Endodermal cell (in vitro differentiated cells): ENCODE measurements around the gene FLG2. TPM values are rescaled to one million over a fixed set of nuclear protein-coding genes. Genes with fewer than 3 reads are reported as not detected.
"Not testable (repeated sequence)": the region's sequence is repeated elsewhere in the genome, so short reads cannot be mapped to it uniquely, and the experiment has no call there.

Source experiments
- DNase-seq: peaks from one replicate; pipeline ENCODE4 v3.0.0-alpha.2; 2017
- H3K27ac ChIP-seq: 2 replicates; pipeline ENCODE4 v1.5.1; 2013; ENCODE audit warnings: mild to moderate bottlenecking, low read depth, low read length, moderate library complexity
- H3K27me3 ChIP-seq: 2 replicates; pipeline ENCODE4 v1.6.1; 2013; ENCODE audit warnings: mild to moderate bottlenecking, low read length, moderate library complexity; ENCODE audit not compliant: insufficient read depth, control insufficient read depth, poor library complexity, severe bottlenecking
- H3K36me3 ChIP-seq: 2 replicates; pipeline ENCODE4 v1.7.0; 2013; ENCODE audit warnings: mild to moderate bottlenecking, low read length, moderate library complexity; ENCODE audit not compliant: control insufficient read depth, insufficient read depth
- H3K4me1 ChIP-seq: one replicate; pipeline ENCODE4 v1.7.0; 2013; ENCODE audit warnings: low read length; ENCODE audit not compliant: control insufficient read depth, insufficient read depth
- H3K4me3 ChIP-seq: 2 replicates; pipeline ENCODE4 v1.5.1; 2013; ENCODE audit warnings: mild to moderate bottlenecking, low read length, moderate library complexity
- H3K9ac ChIP-seq: 2 replicates; pipeline ENCODE4 v1.6.1; 2013; ENCODE audit warnings: mild to moderate bottlenecking, low read length, moderate library complexity; ENCODE audit not compliant: poor library complexity, severe bottlenecking; ENCODE audit errors: extremely low read depth
- H3K9me3 ChIP-seq: 2 replicates; pipeline ENCODE4 v1.6.1; 2013; ENCODE audit warnings: mild to moderate bottlenecking, low read length, moderate library complexity; ENCODE audit not compliant: control insufficient read depth
- H3K27ac Mint-ChIP-seq: 2 replicates; pipeline ENCODE4 v1.8.0; 2020; ENCODE audit warnings: mixed read lengths
- H3K27me3 Mint-ChIP-seq: 2 replicates; pipeline ENCODE4 v1.8.0; 2021; ENCODE audit warnings: mild to moderate bottlenecking, mixed read lengths; ENCODE audit not compliant: insufficient read depth
- H3K36me3 Mint-ChIP-seq: 2 replicates; pipeline ENCODE4 v1.8.0; 2020; ENCODE audit warnings: low read depth, mixed read lengths
- H3K4me1 Mint-ChIP-seq: 2 replicates; pipeline ENCODE4 v1.8.0; 2020; ENCODE audit warnings: mixed read lengths
- H3K4me3 Mint-ChIP-seq: 2 replicates; pipeline ENCODE4 v1.8.0; 2020; ENCODE audit warnings: mild to moderate bottlenecking, moderate library complexity, mixed read lengths
- H3K9me3 Mint-ChIP-seq: 2 replicates; pipeline ENCODE4 v1.8.0; 2020; ENCODE audit warnings: mild to moderate bottlenecking, mixed read lengths
- WGBS, 2 experiments: methylation state at CpG; one replicate each; pipeline versions ENCODE4 v1.1.5 to v1.1.7; 2013; ENCODE audit warnings: missing lambda C conversion rate in 2 of 2, mixed read lengths in 1 of 2; ENCODE audit not compliant: insufficient coverage in 1 of 2, insufficient read length in 1 of 2; 5-methylcytosine and 5-hydroxymethylcytosine counted together
- total RNA-seq, 2 donors: library from RNA; stranded (reverse); fragmentation: NEBNext Ultra II Directional in 1 of 2; extraction: Animal tissue kit (Norgen Biotek cat#: 25700) in 1 of 2; gene quantifications; 2 replicates in 1 of 2; 3 replicates in 1 of 2; pipeline ENCODE4 v1.2.1, GENCODE V29; 2021

The FLG2 gene
- total RNA-seq, 2 donors from 2014 or later: not detected

DNA sequence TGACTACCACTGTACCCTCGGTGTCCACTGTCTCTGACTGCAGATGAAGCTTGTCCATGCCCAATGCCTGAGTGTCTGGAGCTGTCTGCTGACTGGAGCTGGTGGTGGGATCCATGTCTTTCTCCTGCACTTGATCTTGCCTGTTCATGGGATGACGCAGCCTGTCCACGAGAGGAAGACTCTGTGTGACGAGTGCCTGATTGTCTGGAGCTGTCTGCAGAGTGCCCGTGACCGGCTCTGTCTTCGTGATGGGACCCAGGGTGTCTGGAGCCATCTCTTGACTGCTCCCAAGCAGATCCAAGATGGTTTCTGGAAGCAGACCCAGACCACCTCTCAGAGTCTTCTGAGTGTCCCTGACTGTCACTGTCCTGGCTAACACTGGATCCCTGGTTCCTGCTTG, 51.0 kb downstream of the FLG2 start:
- not testable (repeated sequence) for H3K4me1 ChIP-seq, DNase-seq, H3K36me3 ChIP-seq, H3K9ac ChIP-seq, H3K27ac ChIP-seq, H3K4me1 Mint-ChIP-seq, H3K4me3 Mint-ChIP-seq, H3K4me3 ChIP-seq, H3K27me3 ChIP-seq, H3K36me3 Mint-ChIP-seq, H3K27me3 Mint-ChIP-seq, H3K27ac Mint-ChIP-seq
- peaks cover 10% of the 10 kb centered on the region for H3K9me3 ChIP-seq
- H3K9me3 Mint-ChIP-seq: peaks cover 94% of the 10 kb centered on the region
- 57 to 77% methylated on average over 7 of the region's 7 CpGs for WGBS, 2 experiments

DNA sequence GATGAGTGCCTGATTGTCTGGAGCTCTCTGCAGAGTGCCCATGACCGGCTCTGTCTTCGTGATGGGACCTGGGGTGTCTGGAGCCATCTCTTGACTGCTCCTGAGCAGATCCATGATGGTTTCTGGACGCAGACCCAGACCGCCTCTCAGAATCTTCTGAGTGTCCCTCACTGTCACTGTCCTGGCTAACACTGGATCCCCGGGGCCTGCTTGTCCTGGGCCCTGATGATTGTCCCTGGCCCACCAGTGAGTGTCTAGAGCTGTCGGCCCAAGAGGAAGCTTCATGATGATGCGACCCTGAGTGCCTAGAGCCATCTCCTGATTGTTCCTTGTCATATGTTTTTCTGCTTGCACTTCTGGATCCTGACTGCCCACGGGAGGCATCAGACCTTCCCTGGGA, 51.8 kb downstream of the FLG2 start:
- DNase-seq, H3K27me3 Mint-ChIP-seq, H3K27me3 ChIP-seq, H3K27ac ChIP-seq, H3K9ac ChIP-seq, H3K4me3 Mint-ChIP-seq, H3K36me3 Mint-ChIP-seq, H3K4me3 ChIP-seq, H3K9me3 ChIP-seq, H3K4me1 ChIP-seq, H3K36me3 ChIP-seq, H3K27ac Mint-ChIP-seq, H3K4me1 Mint-ChIP-seq: not testable (repeated sequence)
- WGBS, 2 experiments: 77 to 81% methylated on average over 6 to 8 of the region's 8 CpGs
- peaks cover 94% of the 10 kb centered on the region for H3K9me3 Mint-ChIP-seq

DNA sequence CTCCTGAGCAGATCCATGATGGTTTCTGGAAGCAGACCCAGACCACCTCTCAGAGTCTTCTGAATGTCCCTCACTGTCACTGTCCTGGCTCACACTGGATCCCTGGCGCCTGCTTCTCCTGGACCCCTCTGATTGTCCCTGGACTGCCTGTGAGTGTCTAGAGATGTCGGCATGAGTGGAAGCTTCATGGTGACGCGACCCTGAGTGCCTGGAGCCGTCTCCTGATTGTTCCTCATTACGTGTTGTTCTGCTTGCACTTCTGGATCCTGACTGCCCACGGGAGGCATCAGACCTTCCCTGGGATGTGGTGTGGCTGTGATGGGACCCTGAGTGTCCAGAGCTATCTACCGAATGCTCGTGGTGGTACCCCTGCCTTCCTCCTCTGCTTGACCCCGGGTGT, 53.7 kb downstream of the FLG2 start:
- H3K4me1 ChIP-seq, H3K27me3 Mint-ChIP-seq, H3K36me3 ChIP-seq, H3K4me3 ChIP-seq, H3K27ac Mint-ChIP-seq, H3K4me1 Mint-ChIP-seq, DNase-seq, H3K36me3 Mint-ChIP-seq, H3K27ac ChIP-seq, H3K9ac ChIP-seq, H3K27me3 ChIP-seq, H3K4me3 Mint-ChIP-seq: not testable (repeated sequence)
- peaks cover 15% of the 10 kb centered on the region for H3K9me3 ChIP-seq
- peaks cover 91% of the 10 kb centered on the region for H3K9me3 Mint-ChIP-seq
- 79% methylated on average over 7 of the region's 10 CpGs; no CpG with 5 or more reads in 1 of the 2 experiments for WGBS, 2 experiments

DNA sequence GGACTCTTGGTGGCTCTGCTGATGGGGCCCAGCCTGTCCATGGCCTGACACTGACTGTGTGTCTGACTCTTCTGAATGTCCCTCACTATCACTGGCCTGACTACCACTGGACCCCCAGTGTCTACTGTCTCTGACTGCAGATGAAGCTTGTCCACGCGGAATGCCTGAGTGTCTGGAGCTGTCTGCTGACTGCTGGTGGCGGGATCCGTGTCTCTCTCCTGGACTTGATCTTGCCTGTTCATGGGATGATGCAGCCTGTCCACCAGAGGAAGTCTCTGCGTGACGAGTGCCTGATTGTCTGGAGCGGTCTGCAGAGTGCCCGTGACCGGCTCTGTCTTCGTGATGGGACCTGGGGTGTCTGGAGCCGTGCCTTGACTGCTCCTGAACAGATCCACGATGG, 55.0 kb downstream of the FLG2 start:
- H3K4me3 Mint-ChIP-seq, H3K4me1 Mint-ChIP-seq: not testable (repeated sequence)
- peaks cover 23% of the 10 kb centered on the region for H3K9me3 ChIP-seq

DNA sequence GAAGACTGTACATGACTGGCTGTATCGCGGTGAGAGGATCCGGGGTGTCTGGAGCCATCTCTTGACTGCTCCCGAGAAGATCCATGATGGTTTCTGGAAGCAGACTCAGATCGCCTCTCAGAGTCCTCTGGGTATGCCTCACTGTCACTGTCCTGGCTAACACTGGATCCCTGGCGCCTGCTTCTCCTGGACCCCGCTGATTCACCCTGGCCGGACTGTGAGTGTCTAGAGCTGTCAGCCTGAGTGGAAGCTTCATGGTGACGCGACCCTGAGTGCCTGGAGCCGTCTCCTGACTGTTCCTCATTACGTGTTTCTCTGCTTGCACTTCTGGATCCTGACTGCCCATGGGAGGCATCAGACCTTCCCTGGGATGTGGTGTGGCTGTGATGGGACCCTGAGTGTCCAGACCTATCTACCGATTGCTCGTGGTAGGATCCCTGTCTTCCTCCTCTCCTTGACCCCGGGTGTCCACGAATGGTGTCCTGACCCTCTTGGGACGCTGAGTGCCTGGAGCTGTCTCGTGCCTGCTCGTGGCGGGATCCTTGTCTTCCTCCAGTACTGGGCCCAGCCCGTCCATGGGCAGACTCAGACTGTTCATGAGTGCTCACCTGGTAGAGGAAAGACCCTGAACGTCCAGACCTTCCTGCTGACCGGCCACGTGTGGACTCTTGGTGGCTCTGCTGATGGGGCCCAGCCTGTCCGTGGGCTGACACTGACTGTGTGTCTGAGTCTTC, 56.5 kb downstream of the FLG2 start:
- H3K36me3 ChIP-seq, H3K9ac ChIP-seq, H3K36me3 Mint-ChIP-seq, H3K27me3 ChIP-seq, DNase-seq, H3K4me3 ChIP-seq, H3K27ac ChIP-seq, H3K4me3 Mint-ChIP-seq, H3K4me1 ChIP-seq, H3K4me1 Mint-ChIP-seq, H3K27me3 Mint-ChIP-seq, H3K27ac Mint-ChIP-seq: not testable (repeated sequence)
- 89 to 90% methylated on average over 11 to 21 of the region's 25 CpGs for WGBS, 2 experiments
- H3K9me3 Mint-ChIP-seq: peaks cover 87% of the 10 kb centered on the region
- H3K9me3 ChIP-seq: peaks cover 23% of the 10 kb centered on the region

More for the DNA sequence above, 55.0 kb downstream of the FLG2 start:
- H3K27me3 Mint-ChIP-seq, H3K4me3 ChIP-seq, H3K4me1 ChIP-seq, H3K27ac Mint-ChIP-seq, H3K9ac ChIP-seq, H3K36me3 Mint-ChIP-seq, H3K36me3 ChIP-seq, H3K27ac ChIP-seq, H3K27me3 ChIP-seq, DNase-seq: not testable (repeated sequence)
- H3K9me3 Mint-ChIP-seq: peaks cover 90% of the 10 kb centered on the region
- 94% methylated on average over 12 of the region's 12 CpGs; no CpG with 5 or more reads in 1 of the 2 experiments for WGBS, 2 experiments

Other genes with a start within 250 kb of the FLG2 start
- under 1 TPM; 0.09 TPM for gene TCHH, start 244.6 kb downstream of the FLG2 start, total RNA-seq
- gene RPTN, start 200.8 kb downstream of the FLG2 start, total RNA-seq: not detected
- gene HRNR, start 135.8 kb downstream of the FLG2 start, total RNA-seq: not detected
- gene FLG, start 34.8 kb downstream of the FLG2 start, total RNA-seq: not detected
- gene CRNN, start 54.3 kb upstream of the FLG2 start, total RNA-seq: not detected
- gene LCE5A, start 150.8 kb upstream of the FLG2 start, total RNA-seq: not detected
- not detected for gene CRCT1, start 154.5 kb upstream of the FLG2 start, total RNA-seq
- gene LCE3E, start 206.8 kb upstream of the FLG2 start, total RNA-seq: not detected
- gene LCE3D, start 220.5 kb upstream of the FLG2 start, total RNA-seq: not detected
- gene LCE3C, start 240.2 kb upstream of the FLG2 start, total RNA-seq: not detected